GM18867 (cell line): ENCODE data around the gene TUBA3E.
"Not testable (repeated sequence)": the region's sequence is repeated elsewhere in the genome, so short reads cannot be mapped to it uniquely, and the experiment has no call there.

Source experiments
- ATAC-seq: cut with Tn5 transposase; IDR thresholded peaks from one replicate; pipeline ENCODE4 v1.9.1; 2021; ENCODE audit warnings: mild to moderate bottlenecking, moderate library complexity; ENCODE audit not compliant: unreplicated experiment

Gene TUBA3E

GRCh38 chr2:130192451-130192850 is 5.8 kb downstream of the TUBA3E start:
- not testable (repeated sequence) for ATAC-seq

GRCh38 chr2:130191319-130191718 is 6.9 kb downstream of the TUBA3E start:
- ATAC-seq, result not testable (repeated sequence)

GRCh38 chr2:130190237-130190636 is 8.0 kb downstream of the TUBA3E start:
- no peak for ATAC-seq

- not testable (repeated sequence) for ATAC-seq
Measured at GRCh38 chr2:130188958-130189357, 9.3 kb downstream of the TUBA3E start.

GRCh38 chr2:130187859-130188792 is 10.1 kb downstream of the TUBA3E start:
- ATAC-seq, result not testable (repeated sequence)

- ATAC-seq, result no peak
Measured at GRCh38 chr2:130187268-130187667, 11.0 kb downstream of the TUBA3E start.

GRCh38 chr2:130186391-130186790 is 11.8 kb downstream of the TUBA3E start:
- ATAC-seq, result no peak

GRCh38 chr2:130185896-130186295 is 12.3 kb downstream of the TUBA3E start:
- ATAC-seq, result no peak

GRCh38 chr2:130185436-130185835 is 12.8 kb downstream of the TUBA3E start:
- ATAC-seq, result no peak

- no peak for ATAC-seq
Measured at GRCh38 chr2:130183512-130184373, 14.5 kb downstream of the TUBA3E start.

GRCh38 chr2:130182826-130183511 is 15.3 kb downstream of the TUBA3E start:
- peak; percentile 18 for ATAC-seq

- ATAC-seq, result peak; percentile 81
Measured at GRCh38 chr2:130181880-130182682, 16.2 kb downstream of the TUBA3E start, which contains the start of gene MZT2B. MZT2B (plus strand) TSS chr2:130182262; CDS start chr2:130182283, 21 bp downstream.

- ATAC-seq, result peak; percentile 63
Measured at GRCh38 chr2:130181325-130181879, 16.8 kb downstream of the TUBA3E start, which contains the start of gene SMPD4. SMPD4 (minus strand) TSS chr2:130181602; CDS start chr2:130176592, 5,010 bp downstream.

GRCh38 chr2:130180404-130181324 is 17.6 kb downstream of the TUBA3E start:
- not testable (repeated sequence) for ATAC-seq

- peak; percentile 56 for ATAC-seq
Measured at GRCh38 chr2:130174866-130175265, 23.4 kb downstream of the TUBA3E start.

- ATAC-seq, result no peak
Measured at GRCh38 chr2:130169896-130170295, 28.3 kb downstream of the TUBA3E start.

GRCh38 chr2:130169163-130169562 is 29.1 kb downstream of the TUBA3E start:
- not testable (repeated sequence) for ATAC-seq

- not testable (repeated sequence) for ATAC-seq
Measured at GRCh38 chr2:130166611-130167010, 31.6 kb downstream of the TUBA3E start.
